Inflammatory macrophage treated with lipopolysaccharide for 1 hour (primary cell): Measurements from ENCODE around the gene DCDC1.
"Not testable (repeated sequence)": the region's sequence is repeated elsewhere in the genome, so short reads cannot be mapped to it uniquely, and the experiment has no call there.

Experiments used
- DNase-seq, 2 donors: peaks; one replicate each; pipeline ENCODE4 v3.0.0-alpha.2; 2020 to 2022

Gene DCDC1

GRCh38 chr11:30983143-30983542 lies 386.4 kb downstream of the DCDC1 start:
- no peak for DNase-seq

GRCh38 chr11:30967579-30967978 lies 402.0 kb downstream of the DCDC1 start:
- DNase-seq, result no peak

DNA sequence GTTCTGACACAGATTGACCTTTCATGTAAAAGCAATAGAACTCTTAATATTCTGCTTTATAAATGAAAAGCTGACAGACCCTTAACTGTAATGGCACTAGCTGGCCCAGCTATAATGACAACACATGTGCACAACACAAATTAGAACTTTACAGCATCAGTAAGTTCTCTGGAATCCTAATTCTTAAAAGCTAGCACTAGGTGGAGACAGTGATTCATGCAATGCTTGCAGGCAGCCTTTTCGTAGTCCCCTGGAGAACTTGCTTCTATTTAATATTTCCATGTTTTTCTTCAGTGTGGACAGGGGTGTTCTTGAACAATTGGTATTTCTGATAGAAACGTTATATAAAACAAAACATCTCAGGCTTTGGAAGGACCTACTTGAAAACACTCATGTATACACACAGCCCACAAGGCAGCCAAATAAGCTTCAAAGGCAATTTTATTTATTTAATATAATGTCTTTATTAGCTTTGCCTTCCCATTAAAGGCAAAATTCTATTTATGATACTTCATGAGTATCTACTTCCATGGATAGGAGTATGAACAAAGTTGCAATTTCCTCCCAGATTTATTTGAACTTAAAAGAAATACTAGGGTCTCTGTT lies 409.0 kb downstream of the DCDC1 start:
- DNase-seq, result peak; percentile 3 to 6

GRCh38 chr11:30956751-30957150 lies 412.8 kb downstream of the DCDC1 start:
- peak in 1 of 2 donors; percentile 23 for DNase-seq

DNA sequence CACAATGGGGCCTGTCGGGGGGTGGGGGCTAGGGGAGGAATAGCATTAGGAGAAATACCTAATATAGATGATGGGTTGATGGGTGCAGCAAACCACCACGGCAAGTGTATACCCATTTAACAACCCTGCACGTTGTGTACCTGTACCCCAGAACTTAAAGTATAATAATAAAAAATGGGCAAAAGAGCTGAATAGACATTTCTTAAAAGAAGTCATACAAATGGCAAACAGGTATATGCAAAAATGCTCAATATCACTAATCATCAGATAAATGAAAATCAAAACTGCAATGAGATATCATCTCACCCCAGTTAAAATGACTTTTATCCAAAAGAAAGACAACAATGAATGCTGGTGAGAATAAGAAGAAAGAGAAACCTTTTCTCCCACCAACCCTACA lies 419.7 kb downstream of the DCDC1 start:
- DNase-seq, result no peak

DNA sequence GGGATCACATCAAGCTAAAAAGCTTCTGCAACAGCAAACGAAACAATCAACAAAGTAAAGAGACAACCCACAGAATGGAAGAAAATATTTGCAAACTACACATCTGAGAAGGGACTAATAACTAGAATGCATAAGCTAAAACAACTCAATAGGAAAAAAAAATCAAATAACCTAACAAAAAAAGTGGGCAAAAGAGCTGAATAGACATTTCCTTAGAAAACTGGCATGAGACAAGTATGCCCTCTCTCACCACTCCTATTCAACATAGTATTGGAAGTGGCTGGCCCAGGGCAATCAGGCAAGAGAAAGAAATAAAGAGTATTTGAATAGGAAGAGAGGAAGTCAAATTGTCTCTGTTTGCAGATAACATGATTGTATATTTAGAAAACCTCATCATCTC lies 421.8 kb downstream of the DCDC1 start:
- DNase-seq, result not testable (repeated sequence)

DNA sequence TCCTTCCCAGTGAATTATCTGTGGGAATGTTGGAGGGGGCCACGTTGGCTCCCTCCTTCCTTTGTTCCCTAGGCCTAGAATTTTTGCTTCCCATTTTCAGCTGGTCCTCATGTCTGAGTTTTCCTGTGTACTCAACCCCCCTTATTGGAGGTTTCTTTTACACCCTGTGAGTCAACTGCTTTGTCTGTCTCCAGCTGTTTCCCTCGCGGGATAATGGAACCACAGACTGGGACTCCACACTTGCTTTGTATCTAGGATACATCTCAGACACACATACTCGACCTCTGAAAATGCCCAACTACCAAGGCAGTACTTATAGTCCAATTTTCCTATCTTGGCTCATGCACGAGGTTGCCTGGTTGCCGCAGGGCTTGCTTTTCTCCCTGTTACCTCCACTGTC lies 430.7 kb downstream of the DCDC1 start:
- no peak for DNase-seq

GRCh38 chr11:30938171-30938570 lies 431.4 kb downstream of the DCDC1 start:
- DNase-seq, result no peak

DNA sequence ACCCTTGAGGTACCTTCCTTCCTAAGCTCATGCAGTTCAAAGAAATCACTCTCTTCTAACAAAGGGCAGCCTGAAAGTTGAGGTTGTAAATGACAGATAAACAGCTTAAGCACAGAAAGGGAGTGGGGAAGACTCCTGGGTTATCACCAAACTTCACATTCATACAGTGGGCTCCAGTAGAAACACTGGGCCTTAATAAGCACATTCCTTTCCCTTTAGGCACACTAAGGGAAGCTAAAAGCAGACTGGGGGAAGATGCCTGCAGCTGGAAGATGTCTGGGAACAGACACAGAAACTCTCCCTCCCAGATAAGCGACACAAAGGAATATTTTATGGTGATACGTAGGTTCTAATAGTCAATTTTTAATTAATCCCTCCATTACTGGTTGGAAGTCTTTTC lies 433.0 kb downstream of the DCDC1 start:
- no peak for DNase-seq

- DNase-seq, result no peak
Measured at GRCh38 chr11:30935861-30936260, 433.7 kb downstream of the DCDC1 start.

GRCh38 chr11:30926130-30926529 lies 443.4 kb downstream of the DCDC1 start:
- DNase-seq, result no peak

GRCh38 chr11:30921811-30922210 lies 447.7 kb downstream of the DCDC1 start:
- peak in 1 of 2 donors; percentile 63 for DNase-seq

DNA sequence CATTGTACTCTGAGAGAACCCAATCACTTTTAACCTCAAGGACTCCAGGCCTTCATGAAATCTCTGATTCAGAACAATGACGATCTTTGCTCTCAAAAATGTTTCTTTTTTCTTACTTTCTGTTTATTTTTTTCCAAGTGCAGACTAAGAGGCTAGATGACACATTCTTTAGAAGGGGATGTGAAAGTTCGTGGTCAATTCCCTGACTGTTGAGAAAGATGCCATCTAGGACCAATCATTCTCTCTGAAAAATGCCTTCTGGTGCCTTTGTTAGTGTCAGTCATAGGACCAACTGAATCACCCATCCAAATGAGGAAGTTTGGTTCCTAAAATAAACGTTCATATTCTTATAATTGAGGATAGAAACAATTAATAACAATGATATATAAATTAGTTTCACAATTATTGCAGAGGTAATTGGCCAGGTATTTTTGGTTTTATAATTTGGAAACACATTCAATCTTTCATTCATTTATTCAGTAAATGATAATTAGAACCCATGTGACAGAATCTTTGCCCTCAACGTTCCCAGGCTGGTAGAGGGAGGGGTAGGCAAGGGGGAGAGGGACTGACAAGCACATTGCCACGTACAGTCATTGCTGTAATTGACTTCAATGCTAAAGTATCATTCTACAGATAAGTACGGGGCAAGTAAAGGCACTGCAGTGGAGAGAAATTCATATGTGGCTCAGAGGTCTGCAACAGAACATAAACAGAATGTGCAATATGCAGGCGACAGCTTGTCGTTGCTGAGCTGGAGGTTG lies 450.0 kb downstream of the DCDC1 start:
- DNase-seq, result peak; percentile 86 to 95

GRCh38 chr11:30917859-30918478 lies 451.6 kb downstream of the DCDC1 start:
- DNase-seq, result peak; percentile 62 to 96

DNA sequence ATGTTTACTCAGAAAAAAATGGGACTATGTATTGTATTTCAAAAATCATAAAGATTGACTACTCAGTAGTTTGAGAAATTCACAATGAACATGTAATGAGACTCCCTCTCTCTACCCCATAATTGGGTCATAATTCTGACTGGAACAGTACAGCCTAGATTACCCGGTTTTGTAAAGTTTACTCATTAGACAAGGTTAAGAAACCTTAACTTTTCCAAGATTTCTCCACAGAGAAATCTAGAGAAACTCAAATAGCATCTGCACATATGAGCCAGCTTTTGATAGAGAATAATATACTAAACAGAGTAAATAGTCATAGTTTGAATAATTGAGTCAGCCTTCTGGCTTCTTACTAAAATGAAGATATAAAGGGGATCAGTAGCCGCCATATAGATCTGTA lies 452.3 kb downstream of the DCDC1 start:
- DNase-seq, result peak; percentile 62 to 65

GRCh38 chr11:30916764-30917163 lies 452.8 kb downstream of the DCDC1 start:
- no peak for DNase-seq

- DNase-seq, result peak; percentile 27 to 39
Measured at GRCh38 chr11:30914143-30914762, 455.3 kb downstream of the DCDC1 start.

DNA sequence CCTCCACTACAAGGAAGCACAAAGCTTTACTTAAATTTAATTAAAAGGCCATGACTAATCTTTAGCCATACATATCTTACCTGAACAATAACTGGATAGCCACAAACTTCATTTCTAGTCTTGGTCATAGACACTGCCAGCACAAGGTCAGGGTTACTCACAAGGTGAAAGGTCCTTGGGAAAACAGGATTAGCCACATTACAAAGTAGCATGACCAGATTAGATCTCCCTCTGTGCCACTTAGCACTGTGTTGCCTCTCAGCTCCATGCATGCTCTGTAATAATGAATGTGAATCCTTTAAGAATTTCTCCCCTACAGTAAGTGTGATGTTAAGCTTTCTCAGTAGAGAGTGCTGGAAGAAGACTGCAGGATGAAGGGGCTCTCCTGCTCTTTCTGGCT lies 458.3 kb downstream of the DCDC1 start:
- no peak for DNase-seq

- no peak for DNase-seq
Measured at GRCh38 chr11:30908857-30909256, 460.7 kb downstream of the DCDC1 start.

DNA sequence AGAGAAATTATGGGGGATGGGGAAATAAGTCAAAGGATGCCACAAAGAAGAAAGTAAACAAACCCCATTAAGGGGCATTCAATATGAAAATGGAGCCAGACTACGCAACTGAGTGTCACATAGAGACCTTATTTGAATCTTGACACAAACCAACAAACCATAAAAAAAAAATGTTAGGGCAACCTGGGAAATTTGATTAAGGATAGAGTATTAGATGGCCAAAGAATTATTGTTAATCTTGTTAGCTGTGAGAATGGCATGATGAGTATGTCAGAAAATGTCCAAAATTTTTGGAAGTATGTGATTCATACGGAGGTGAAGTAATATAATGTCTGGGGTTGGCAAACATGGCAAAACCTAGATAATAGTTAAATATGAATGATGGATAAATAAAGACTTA lies 461.3 kb downstream of the DCDC1 start:
- DNase-seq, result no peak

DNA sequence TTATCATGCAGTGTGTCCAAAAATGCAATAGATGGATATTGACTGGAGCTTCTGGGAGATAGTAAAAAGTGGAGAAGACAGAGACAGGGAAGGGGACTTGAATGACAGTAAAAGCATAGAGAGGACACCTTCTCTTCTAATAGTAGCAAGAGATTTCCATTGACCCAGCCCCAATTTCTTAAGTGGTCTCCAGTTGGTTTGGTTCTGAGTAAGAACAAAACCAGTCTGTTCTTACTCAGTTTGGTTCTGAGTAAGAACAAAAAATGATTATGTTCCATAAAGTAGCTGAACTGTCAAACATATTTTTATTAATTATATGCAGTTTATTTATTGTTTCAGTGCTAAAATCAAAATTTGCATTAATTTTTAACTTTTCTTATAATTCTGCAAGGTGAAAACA lies 466.6 kb downstream of the DCDC1 start:
- DNase-seq, result no peak

DNA sequence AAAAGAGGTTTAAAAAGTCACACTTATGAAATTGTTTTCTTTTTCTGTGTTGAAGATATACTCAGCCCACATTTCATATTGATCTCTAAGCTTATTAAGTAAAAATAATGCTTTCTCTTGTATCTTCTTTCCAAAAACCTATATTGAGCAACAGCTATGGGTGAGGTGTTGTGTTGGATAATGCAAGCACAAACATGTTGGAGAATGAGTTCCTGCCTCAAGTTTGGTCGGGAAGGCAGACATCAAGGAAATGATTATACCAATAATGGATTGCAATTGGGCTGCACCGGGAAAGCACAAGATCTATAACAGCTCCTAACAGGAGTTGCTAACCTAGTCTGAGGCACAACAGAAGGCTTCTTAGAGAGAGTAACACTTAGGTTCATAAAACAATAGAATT lies 474.5 kb downstream of the DCDC1 start:
- DNase-seq, result no peak

GRCh38 chr11:30893318-30893717 lies 476.2 kb downstream of the DCDC1 start:
- no peak for DNase-seq
